HG03103 (cell line): Measurements from ENCODE around the gene CYP27B1.

Experiments used
- ATAC-seq: cut with Tn5 transposase; IDR thresholded peaks from one replicate; pipeline ENCODE4 v1.9.1; 2021; ENCODE audit warnings: low read depth; ENCODE audit not compliant: unreplicated experiment

The CYP27B1 gene, protein sequence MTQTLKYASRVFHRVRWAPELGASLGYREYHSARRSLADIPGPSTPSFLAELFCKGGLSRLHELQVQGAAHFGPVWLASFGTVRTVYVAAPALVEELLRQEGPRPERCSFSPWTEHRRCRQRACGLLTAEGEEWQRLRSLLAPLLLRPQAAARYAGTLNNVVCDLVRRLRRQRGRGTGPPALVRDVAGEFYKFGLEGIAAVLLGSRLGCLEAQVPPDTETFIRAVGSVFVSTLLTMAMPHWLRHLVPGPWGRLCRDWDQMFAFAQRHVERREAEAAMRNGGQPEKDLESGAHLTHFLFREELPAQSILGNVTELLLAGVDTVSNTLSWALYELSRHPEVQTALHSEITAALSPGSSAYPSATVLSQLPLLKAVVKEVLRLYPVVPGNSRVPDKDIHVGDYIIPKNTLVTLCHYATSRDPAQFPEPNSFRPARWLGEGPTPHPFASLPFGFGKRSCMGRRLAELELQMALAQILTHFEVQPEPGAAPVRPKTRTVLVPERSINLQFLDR

DNA sequence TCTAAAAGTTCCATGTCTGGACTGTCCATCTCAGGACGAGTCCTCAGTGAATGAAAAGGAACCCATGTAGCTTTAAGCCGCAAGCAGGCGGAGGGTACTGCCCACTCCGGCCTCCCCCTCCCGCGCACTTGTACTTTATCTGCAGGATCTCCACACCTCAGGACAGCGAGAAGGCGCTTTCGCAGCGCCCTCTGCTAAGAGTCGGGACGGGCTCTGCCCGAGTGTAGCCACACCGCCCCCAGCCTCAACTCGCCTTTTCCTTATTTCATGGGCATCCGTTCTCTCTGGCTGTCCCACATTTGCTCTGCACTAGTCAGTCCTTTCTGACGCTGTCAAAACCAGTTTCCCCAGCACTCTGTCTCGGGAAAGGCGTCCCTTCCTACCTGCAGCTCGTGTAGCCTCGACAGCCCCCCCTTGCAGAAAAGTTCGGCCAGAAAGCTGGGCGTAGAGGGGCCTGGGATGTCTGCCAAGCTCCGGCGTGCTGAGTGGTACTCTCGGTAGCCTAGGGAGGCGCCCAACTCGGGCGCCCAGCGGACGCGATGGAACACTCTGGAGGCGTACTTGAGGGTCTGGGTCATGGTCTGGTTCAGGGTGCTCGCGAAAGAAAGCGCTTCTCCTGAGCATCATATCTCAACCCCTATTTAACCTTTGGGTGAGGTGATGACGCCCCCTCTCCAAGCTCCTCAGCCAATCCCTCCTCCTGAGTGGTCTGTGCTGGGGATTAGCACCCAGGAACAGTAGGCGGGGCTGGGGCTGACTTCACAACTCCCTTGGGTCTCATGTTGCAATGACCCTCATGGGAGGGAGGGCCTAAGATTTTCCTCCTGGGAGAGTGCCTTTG is at the start of gene CYP27B1:
CYP27B1 (minus strand) TSS at position 615 of the 841 bp plus-strand sequence; CDS start at position 578, 37 bp downstream.
- ATAC-seq = no peak

DNA sequence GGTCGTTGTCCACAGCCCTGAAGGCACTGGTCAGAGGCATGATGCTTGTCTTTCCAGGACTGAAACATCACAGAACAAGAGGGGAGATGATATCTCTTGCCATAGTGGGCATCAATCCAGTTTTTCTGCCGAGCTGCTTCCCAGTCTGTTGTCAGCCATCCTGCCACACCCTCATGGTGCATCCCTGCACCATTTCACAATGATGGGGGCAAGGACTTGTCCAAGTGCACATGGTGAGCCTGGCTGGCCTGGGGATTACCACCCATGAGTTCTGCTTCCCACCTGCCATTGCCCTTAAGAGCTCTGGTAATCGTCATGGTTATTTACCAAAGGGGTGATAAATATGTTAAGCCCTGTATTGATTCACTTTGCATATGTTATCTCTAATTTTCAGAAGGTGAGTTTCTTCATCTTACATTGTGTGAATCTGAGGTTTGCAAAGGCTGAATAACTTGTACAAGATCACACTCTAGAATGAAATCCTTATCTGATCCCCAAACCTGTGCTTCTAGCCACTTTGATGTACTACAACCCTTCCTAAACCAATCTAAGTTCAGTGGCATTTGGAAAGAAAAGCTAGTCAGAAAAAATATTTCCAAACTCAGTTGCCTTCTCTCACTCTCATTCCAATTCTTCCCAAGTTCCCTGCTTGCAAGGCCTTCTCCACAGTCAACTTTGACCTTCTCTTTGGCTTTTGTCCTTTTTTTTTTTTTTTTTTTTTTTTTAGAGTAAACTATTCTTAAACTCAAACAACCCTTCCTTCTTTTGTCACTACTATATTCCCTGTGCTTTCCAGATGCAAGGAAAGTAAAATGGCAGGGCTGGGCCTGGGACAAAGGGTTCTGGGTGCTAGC is 49.4 kb upstream of the CYP27B1 start:
- no peak for ATAC-seq

DNA sequence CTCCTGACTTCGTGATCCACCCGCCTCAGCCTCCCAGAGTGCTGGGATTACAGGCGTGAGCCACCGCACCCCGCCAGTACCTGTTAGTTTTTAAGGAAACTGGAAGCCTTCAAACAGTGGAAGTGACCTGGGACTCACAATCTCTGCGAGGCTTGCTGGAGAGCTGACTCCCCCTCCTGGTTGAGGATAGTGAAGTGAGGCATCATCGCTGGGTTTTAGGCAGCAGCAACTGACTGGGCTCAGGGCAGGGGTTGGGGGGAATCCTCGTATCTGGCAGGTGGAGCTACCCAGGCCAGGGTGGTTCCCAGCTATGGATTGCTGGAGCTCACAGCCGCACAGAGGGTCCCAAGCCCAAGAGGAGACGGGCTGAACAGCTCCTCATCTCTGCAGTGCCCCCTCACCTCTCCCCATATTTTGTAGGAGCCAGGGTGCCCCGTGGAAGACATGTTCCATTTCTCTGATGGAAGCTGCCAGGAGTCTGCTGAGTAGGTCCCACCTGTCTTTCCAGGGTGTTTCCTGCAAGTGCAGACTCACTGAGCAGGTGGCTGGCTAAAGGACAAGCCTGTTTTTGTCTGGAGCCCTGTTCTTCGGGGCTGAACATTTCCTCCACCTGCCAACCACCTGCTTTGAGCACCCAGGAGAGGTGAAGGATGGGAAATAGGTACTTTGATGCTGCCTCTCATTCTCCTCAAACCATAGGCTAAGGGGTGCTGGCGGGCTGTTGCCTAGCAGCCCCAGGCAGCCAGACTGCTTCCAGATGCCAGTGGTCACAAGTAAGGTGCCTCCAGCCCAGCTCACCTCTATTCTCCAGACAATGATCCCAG is 48.5 kb upstream of the CYP27B1 start:
- no peak for ATAC-seq

DNA sequence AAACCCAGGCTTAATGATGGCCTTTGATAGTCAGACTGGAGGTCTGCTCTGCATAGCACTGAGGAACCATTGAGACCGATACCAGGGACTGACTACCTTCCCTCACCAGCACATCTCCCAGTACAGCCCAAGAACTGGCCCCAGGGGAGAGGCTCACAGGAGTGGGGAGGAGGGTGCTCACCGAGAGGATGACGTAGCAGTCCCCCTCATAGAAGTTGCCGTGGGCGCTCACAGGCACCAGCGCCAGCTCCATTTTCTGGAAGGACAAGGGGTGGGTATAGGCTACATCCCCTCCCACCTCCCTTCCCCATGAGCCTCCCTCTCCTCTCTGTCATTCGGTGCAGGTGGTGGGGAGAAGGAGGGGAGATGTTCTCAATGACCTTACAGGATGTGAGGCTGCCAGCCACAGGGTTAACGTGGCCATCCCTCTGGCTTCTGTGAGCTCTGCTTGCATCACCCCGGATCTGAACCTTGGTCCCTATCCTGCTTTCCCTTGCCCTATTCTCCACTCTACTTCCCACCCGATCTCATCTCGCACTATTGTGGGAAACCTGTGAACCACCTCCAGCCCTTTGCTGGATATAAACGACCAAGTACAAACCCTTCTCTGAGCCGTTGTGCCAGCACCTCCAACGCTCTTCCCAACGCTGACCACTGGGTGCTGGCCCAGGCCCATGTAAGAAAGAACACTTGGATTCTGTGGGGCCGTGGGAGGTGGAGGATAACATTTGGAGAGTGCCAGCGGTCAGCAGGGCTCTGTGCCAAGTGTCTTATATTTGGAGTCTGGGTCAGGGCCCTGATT is 47.3 kb upstream of the CYP27B1 start:
- ATAC-seq = no peak

DNA sequence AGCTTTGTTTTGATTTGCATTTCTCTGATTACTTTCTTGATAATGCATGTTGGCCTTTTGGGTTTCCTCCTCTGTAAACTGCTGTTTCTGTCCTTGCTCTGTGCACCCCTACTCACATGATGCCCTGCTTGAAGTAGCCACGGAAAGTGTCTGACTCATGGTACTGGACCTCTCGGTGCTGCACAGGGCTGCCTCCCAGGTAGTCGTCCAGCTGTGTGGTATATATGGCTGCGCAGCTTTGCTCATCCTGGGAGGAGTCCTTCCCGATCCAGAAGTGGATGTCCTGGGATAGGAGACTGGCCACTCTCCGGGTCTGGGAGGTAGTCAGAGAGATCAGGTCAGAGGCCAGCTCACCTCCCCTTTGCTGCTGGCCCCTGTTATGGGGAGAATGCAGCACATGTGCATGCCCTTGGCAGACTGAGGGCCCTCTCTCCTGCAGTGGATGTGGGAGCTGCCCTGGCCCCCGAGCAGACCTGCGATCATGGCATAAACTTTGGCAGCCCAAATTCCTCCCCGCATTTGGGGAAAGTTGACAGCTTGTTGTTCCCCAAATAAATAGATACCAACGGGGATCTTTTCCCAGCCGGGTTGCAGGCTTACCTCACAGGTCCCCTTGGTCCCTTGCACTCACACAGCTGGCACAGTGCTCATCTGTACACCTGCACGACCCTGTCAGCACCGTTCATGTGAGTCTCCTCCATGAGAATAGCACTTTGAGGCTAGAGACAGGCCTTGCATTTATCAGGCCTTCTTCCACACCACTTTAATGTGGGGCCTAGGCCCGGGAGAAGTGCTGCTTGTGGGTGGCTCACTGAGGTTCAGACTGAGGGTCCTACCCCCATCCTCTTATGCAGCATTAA is 46.5 kb upstream of the CYP27B1 start:
- no peak for ATAC-seq

DNA sequence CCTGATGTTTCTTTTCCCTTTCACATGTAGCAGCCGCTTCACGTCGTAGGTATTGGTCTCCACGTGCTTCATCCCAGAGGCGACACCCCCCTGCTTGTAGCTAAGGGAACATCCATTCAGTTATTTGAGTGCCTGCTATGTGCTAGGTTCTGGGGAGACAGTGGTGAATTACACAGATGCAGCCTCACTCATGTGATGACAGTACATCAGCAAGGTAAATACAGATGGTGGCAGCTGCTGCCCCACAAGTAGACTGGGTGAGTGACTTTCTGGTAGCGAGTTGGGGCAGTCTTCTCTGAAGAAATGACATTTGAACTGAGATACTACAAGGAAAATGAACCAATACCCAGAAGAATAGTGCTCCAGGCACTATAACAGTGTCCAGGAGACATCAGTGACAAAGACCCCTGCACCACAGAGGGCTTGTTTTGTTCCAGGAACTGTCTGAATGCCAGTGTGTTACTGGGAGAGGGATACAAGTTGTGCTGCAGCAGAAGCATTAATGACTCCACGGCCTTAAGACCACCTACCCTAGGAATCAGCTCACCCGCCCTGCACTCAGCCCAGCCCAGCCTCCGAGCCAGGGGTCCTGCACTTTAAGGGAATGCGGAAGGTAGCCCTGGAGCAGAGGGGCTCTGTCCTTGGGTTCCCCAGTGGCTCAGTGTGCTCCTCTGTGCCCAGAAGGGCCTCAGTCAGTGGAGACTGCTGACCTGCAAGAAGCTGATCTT is 44.3 kb upstream of the CYP27B1 start:
- no peak for ATAC-seq

DNA sequence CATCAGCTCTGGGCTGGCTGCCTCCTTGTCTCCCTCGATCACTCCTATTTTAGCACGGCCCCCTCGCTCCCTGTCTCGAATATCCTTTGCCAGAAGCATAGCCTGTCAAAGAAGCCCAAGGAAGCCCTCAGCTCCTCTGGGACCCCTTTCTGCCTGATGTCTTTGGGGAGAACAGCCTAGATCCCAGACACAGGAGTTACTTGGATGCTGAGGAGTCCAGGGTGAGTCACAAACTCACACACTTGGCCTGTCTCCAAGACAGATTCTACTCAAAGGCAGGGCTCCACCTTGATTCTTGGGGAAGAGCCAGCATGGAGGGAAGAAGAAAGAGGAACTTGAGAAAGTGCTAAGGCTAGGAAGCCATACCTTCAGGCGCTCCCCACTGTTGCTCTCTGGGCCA is 43.6 kb upstream of the CYP27B1 start:
- no peak for ATAC-seq

DNA sequence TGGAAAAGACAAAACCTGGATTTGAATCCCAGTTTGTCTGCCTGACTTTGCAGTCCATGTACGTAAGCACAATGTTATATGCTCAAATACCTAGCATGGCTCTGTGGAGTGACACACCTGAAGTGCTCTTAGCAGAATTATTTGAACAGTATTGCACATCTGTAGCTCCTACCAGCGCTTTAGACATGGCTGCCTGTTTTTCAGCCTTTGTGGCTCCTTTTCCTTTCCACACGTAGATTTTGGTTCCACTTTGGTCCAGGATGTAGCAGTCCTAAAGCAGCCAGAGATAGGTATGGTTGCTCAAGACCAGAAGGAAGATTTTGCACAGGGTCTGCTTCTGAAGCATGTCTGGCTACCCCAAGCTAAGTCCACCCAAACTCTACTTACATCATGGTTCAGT is 42.5 kb upstream of the CYP27B1 start:
- no peak for ATAC-seq

DNA sequence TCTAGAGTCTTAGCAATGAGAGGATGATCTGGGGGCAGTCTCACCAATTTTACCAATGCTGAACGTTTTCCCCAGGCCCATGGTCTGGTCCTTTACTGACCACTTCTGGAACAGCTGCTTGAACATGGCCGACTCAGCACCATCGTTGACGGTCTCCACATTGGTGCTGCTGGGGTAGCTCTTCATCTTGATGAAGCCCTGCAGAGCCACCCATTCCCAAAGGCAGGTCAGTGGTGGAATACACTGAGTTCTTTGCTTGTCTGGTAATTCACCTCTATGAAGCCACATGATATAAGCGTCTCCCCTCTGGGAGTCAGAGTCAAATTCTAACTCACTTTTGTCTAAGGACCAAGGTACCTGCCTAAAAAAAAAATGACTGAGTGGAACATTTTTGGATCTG is 41.5 kb upstream of the CYP27B1 start:
- no peak for ATAC-seq

DNA sequence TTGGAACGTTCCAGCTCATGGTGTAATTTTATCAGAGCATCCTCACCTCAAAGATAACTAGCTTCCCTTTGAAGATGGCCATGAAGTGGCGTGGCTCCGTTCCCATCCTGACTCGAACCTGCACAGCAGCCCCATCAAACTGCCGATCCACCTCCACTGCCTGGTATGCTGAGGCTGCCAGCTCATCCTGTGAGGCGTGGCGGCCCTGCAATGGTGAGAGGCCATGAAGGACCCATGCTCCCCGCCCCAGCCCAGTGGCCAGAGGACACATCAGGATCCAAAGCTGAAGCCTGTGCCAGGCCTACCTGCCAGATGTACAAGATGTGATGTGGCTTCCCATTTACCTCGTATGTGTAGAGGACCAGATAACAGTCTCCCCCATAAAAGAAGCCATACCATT is 40.4 kb upstream of the CYP27B1 start:
- ATAC-seq = no peak

DNA sequence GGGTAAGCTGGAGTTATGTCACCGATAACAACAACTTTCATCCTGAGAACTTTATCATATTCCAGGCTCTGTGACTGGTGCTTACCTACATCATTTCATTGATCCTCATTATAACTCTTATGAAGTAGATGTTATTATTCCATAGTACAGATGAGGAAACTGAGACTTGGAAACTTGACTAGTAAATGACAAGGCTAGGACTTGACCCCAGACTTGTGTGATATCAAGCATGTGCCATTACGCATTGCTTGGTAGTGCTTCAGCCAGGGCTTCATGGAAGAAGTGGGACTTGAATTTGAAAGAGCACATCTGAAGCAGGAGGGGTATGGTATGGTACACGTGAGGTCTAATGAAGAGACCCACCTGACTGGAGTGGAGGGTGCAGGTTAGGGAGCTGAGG is 39.8 kb upstream of the CYP27B1 start:
- no peak for ATAC-seq

DNA sequence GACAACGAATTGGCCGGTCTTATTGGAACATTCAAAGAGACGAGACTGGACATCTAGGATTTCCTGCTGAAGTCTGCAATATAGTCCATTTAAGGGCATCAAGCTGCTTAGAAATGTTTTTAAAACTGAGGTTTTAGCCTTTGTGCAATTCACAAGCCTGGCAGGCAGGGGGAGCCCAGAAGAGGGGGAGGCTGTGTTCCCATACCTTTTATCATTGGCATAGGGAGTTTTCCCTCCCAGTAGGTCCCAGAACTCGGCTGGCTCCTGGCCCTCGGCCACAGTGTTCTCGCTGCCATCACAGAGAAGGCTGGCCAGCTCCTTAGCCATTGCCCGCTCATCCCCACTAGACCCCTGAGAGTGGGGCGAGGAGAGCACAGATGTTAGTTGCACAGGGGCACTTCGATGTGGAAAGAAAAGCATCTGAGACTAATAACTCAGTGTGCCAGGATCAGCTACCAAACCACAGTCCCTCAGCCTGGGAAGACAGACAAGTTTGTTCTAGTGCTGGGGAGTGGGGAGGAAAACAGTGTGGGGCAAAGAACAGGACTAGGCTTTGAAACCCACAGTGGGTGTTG is 36.5 kb upstream of the CYP27B1 start:
- ATAC-seq = no peak

DNA sequence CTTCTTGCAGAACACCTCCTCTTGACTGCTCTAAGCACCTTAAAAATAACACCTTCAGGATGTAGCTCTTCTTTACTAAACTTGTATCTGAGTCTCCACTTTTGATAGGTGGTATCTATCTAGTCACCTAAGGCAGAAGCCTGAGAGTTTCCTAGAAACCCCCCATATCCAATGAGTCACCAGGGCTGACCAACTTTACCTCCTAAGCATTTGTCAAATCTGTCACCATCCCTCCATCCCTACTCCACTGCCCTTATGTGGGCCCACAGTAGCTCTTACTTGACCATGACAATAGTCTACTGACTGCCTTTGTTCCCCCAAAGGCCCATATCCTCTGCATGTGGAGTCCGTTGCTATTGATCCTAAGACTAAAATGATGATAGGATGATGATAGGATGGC is 35.7 kb upstream of the CYP27B1 start:
- ATAC-seq = no peak

DNA sequence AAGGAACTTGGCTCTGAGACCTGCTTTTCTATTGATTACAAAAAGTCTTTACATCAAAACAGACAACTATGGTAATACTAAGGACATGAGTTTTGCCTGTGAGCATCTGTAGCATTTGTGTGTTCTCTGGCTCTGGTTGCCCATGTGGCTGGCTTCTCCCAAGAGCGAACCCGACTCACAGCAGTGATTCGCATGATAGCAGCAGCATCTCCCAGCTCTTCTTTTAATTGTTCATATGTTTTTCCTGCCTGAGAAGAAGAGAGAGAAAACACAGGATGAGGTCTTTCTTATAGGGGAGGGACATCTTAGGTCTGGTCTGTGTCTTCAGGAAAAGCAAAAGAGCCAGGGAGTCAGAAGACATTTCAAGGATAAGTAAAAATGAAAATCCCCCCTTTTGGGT is 34.1 kb upstream of the CYP27B1 start:
- ATAC-seq = no peak

DNA sequence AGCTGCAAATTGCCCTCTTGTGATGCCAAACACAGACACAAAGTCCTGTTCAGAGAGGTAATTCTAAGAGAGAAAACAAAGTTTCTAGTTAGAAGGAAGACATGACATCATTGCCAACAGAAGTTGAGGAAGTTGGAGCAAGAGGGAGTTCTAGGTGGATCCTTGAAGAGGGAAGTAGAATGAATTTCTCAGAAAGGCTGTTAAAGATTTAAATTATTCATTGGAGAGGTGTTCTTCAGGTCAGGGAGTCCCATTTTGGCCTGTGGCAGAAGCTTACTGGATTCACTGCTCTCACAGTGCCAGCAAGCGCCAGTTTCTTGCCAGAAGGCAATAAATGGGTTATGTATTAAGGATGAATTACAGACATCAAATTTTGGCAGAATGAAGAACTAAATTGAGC is 31.1 kb upstream of the CYP27B1 start:
- ATAC-seq = no peak

DNA sequence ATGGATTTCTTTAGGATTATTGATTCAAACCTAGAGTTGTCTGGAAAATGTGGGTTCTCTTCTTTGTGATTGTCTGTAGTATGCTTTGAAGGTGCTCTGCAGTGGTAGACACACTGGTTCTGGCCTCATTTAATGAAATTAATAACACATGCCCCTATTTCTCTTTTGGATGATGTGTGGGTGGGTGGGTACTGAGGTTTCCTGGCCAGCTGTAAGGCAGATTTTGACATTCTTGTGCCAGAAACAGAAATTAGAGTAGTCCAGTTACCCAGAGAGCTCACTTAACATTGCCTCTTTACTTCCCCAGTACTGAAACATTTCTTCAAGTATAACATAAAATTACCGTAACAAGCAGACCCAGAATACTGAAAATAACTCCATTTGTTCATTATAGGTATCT is 30.1 kb upstream of the CYP27B1 start:
- no peak for ATAC-seq

DNA sequence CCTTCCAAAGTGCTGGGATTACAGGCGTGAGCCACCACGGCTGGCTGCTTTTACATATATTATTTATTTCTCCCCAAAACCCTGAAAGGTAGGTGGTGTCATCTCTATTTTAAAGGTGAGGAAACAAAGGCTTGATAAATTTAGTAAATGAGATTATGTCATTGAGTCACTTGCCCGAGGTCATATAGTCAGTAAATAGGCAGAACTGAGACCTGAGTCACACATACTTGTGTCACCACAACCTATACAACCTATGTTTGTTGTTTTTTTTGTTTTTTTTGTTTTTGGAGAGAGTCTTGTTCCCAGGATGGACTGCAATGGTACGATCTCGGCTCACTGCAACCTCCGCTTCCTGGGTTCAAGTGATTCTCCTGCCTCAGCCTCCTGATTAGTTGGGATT is 28.5 kb upstream of the CYP27B1 start:
- ATAC-seq = no peak
